Left renal pelvis (tissue), 4 donors: Measurements from ENCODE around the gene GH2. TPM values are rescaled to one million over a fixed set of nuclear protein-coding genes. Genes with fewer than 3 reads are reported as not detected.
"Not testable (repeated sequence)": the region's sequence is repeated elsewhere in the genome, so short reads cannot be mapped to it uniquely, and the experiment has no call there.

ENCODE experiments used
- DNase-seq, 4 donors: peaks; one replicate each; pipeline ENCODE4 v3.0.0-alpha.2; 2013; ENCODE audit warnings: low read depth in 4 of 4, low spot score in 3 of 4
- polyA plus RNA-seq, 4 donors: library from polyadenylated mRNA; unstranded; fragments of 120-200 nt; gene quantifications; one replicate each; pipeline ENCODE4 v1.2.1, GENCODE V29; 2013; ENCODE audit not compliant: insufficient read length in 4 of 4

The GH2 gene
- polyA plus RNA-seq, 4 donors = not detected

DNA sequence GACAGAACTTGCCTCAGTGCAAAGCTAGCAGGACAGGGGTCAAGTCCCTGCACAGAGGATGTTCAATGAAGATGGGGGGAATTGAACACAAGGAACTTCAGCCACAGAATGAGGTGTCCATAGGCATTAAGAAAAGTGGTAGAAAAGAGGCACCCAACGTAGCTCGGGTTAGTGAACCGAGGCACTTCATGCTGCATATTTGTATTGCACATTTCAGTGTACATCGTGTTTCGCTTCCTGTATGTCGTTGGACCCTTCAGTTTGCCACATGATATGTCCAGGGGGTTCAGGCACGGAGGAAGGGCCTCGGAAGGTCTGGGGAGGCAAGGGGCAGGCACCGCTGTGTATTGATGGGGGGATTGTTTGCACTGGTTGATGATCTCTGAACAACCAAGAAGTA is 3.3 kb downstream of the GH2 start:
- DNase-seq = not testable (repeated sequence)

GRCh38 chr17:63874693-63875092 is 7.1 kb downstream of the GH2 start:
- not testable (repeated sequence) for DNase-seq

DNA sequence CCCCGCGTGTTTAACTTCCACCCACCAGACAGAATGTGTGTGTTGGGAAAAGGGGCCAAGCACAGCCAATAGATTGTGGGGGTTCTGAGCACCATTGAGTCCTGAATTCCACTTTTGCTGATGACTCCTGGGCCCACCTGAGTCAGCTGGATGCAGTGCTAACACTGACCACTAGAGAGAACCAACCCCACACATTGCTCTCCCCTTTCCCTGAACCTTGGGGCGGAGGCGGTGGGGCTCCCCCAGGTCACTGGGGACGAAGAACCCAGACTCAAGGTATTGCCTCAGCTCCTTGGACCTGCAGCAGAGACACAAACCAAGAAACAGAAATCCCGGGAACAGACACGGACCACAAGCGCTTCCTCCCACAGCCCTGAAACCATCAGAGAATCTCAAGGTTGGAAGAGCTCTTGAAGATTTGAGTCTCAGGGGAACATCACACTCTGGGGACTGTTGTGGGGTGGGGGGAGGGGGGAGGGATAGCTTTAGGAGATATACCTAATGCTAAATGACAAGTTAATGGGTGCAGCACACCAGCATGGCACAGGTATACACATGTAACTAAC is 7.6 kb downstream of the GH2 start:
- not testable (repeated sequence) for DNase-seq

DNA sequence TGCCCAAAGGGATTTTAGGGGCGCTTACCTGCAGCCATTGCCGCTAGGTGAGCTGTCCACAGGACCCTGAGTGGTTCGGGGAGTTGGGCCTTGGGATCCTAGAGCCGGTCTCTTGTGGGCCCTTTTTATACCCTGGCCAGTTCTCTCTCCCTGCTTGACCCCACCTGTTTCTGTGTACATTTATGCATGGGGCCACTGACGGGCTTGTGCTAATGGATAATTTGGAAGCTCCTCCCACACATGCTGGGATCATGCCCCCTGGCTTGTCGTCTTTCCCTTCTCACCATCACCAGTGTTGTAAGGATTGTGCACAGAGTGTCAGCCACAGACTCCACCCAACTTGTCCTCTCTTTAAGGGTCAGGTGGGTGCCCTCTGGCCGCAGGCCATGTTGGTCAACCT is 8.2 kb downstream of the GH2 start, which contains the start of gene CSH2:
TSS of gene CSH2 (minus strand) at position 101 of the 400 bp plus-strand sequence. CDS start at position 38, 63 bp downstream.
- not testable (repeated sequence) for DNase-seq

DNA sequence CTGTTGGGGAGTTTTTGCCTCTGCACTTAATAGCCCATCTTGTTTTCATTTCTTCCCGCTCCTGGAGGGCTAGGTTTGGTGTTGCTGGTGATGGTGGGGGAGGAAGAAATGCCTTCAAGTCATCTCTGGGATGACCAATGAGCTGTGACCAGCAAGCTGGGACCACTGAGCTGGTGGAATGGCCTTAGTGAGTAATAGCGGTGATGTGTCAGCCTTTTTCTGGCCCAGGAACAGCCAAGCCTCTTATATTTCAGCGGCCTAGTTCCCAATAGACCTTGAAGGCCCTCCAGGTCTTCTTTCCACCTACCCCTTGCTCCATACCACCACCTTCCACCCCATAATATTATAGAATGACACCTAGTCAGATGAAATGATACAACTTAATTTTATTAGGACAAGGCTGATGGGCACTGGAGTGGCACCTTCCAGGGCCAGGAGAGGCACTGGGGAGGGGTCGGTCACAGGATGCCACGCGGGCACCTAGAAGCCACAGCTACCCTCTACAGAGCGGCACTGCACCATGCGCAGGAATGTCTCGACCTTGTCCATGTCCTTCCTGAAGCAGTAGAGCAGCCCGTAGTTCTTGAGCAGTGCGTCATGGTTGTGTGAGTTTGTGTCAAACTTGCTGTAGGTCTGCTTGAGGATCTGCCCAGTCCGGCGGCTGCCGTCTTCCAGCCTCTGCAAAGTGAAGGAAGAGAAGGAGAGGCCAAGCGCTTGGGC is 9.9 kb downstream of the GH2 start:
- DNase-seq = not testable (repeated sequence)

GRCh38 chr17:63870292-63870665 is 11.5 kb downstream of the GH2 start:
- not testable (repeated sequence) for DNase-seq

DNA sequence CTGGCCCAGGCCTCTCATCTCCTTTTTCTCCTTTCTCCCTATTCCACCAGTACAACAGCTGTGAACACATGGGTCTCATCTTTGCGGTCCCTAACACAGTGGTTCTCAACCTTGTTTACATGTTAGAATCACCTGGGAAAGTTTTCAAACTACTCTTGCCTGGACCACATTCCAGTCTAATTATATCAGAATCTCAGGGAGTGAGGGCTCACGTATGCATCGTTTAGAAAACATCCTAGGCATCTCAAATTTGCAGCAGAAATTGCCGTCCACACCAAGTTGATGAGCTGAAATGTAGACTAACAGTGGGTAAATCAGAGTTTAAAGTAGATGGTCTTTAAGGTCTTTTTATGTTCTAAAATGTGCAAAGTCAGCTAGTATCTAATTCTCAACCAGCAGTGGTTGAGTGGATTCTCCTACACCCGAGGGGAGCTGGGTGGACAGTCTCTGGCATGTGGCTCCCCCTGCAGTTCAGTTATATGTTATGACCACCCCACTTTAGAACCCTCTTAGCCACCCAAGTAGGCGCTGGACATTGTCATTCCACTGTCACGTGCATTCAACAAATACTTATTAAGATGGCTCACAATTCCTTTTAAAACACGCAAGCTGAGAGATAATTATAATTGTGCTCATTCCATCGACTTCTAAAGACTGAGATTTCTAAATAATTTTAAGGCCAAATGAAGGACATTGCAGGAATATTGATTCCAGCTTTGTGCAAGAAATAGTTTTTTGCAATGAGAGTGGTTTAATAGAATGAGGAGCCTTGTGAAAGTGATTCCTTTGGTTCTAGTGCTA is 12.1 kb downstream of the GH2 start:
- not testable (repeated sequence) for DNase-seq

DNA sequence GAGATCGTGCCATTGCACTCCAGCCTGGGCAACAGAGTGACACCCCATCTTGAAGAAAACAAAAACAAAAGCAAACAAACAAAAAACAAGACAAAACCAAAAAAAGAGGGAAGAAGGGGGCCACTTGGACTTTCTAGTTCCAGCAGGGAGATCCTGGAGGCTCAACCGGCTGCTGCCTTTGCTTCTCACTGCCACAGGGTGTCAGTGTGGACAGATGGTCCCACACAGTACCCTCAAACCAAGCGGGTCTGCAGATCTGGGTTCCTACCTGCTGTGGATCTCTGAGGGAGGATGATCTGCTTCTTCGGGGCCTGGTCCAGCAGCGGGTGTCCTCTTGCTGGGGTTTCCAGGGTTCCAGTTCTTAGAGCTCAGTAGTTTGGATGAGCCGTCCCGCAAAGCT is 15.1 kb downstream of the GH2 start:
- not testable (repeated sequence) for DNase-seq

DNA sequence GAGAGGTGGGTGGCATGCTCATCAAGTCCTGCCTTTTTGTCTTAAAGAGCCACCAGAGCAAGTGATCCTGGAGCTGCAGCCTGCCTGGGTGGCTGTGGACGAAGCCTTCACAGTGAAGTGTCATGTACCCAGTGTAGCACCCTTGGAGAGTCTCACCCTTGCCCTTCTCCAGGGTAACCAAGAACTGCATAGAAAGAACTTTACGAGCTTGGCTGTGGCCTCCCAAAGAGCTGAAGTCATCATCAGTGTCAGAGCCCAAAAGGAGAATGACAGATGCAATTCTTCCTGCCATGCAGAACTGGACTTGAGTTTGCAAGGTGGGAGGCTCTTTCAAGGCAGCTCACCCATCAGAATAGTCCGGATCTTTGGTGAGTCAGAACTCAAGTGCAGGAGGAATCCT is 22.5 kb downstream of the GH2 start:
- no peak for DNase-seq

GRCh38 chr17:63856425-63856824 is 25.3 kb downstream of the GH2 start:
- DNase-seq = not testable (repeated sequence)

GRCh38 chr17:63855185-63855584 is 26.6 kb downstream of the GH2 start:
- no peak for DNase-seq

GRCh38 chr17:63854709-63855108 is 27.0 kb downstream of the GH2 start:
- DNase-seq = no peak

GRCh38 chr17:63853260-63853659 is 28.5 kb downstream of the GH2 start:
- no peak for DNase-seq

DNA sequence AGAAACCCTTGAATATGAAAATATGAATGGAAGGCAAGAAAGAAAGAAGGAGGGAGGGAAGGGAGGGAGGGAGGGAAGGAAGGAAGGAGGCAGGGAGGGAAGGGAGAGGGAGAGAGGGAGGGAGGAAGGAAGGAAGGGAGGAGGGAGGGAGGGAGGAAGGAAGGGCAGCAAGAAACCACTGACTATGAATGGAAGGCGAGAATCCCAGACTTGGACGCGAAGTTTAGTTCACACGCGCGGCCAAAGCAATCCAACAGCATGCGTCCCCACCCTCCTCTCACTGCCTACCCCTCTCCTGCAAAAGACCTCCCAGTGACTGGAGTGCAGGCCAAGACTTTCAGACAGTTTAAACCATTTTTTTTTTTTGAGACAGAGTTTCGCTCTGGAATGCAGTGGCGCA is 31.3 kb downstream of the GH2 start:
- DNase-seq = no peak

DNA sequence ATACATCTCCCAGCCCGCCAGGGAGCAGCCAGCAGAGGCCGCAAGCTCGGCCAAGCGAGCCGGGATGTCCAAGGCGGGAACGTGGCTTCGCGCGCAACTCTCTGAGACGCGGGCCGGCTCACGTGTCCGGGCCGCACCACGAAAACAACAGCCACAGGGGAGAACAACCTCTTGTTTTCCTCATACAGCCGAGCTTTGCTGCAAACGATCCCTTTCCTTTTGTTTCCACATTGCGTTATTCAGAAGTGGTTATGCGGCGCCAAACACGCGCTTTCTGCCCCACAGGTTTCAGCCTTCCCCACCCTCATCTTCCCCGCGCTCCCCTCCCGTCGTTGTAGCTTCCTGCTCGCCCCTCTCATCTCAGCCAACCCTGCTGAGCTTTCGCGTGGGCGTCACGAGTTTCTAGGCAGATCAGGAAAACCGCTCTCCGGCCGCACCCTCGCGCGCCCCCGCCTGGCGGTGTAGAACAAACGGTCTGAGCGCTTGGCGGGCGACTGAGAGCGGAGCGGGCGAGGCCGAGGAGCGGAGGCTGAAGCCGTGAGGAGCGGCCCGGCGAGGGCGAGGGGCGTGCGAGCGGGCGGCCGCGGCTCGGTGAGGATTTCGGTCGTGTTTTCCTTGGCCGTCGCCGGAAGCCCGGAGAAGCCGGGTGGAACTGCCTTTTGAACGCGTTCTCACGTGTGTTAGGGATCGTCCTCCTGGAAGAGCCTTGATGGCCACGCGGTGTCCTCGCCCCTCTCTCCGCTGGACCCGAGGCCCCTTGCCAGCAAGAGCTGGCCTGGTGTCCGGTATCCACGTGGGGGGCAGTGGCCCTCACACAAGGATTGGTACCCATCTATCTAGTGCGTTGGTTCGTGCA is 32.7 kb downstream of the GH2 start:
- peak in 2 of 4 donors; percentile 63 to 71 for DNase-seq

GRCh38 chr17:63847525-63848249 is 34.1 kb downstream of the GH2 start:
- no peak for DNase-seq

- DNase-seq = no peak
Observed at GRCh38 chr17:63845509-63845908, 36.2 kb downstream of the GH2 start.

- DNase-seq = no peak
Observed at GRCh38 chr17:63843910-63844677, 37.6 kb downstream of the GH2 start.

DNA sequence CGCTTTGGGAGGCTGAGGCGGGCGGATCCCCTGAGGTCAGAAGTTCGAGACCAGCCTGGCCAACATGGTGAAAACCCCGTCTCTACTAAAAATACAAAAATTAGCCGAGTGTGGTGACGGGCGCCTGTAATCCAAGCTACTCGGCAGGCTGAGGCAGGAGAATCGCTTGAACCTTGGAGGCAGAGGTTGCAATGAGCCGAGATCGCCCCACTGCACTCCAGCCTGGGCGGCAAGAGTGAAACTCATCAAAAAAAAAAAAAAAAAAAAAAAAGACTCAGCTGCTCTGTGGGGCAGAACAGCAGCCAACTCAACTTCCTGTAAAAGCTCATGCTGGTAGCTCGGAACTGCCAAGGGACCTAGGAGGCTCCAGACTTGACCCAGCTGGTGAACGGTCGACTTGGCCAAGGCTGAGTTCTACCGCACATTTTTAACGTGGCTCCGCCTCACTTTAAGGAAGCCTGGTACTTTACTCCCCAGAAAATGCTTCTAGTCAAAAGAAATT is 38.3 kb downstream of the GH2 start:
- not testable (repeated sequence) for DNase-seq
